H1 (cell line): ENCODE measurements around the gene ADTRP. TPM values are rescaled to one million over a fixed set of nuclear protein-coding genes. Genes with fewer than 3 reads are reported as not detected.

Experiments used
- BACH1 ChIP-seq: IDR thresholded peaks from 2 replicates; pipeline ENCODE4 v1.6.1; 2012; ENCODE audit warnings: low read length, improper control_type of control experiment
- CBX5 ChIP-seq: fragments of 300-800, 300-1000 bp; sonication (generic); IDR thresholded peaks from 2 replicates; pipeline ENCODE4 v1.7.1; 2016; ENCODE audit warnings: antibody characterized with exemption, low read length, low read depth
- CHD2 ChIP-seq: IDR thresholded peaks from 2 replicates; pipeline ENCODE4 v1.6.1; 2012; ENCODE audit warnings: low read length, improper control_type of control experiment
- FOSL1 ChIP-seq: IDR thresholded peaks from 2 replicates; pipeline ENCODE4 v1.6.1; 2011; ENCODE audit warnings: mild to moderate bottlenecking, low read depth, low read length, moderate library complexity; ENCODE audit not compliant: insufficient read depth
- HDAC6 ChIP-seq: IDR thresholded peaks from one replicate; pipeline ENCODE4 v1.7.1; 2012; ENCODE audit warnings: low read depth, mild to moderate bottlenecking, inconsistent platforms, low read length, moderate library complexity
- JUN ChIP-seq: IDR thresholded peaks from 2 replicates; pipeline ENCODE4 v1.6.1; 2011; ENCODE audit warnings: low read depth, mild to moderate bottlenecking, improper control_type of control experiment, low read length
- RFX5 ChIP-seq: IDR thresholded peaks from 2 replicates; pipeline ENCODE4 v1.6.1; 2011; ENCODE audit warnings: low read depth, low read length, improper control_type of control experiment, borderline replicate concordance
- SIRT6 ChIP-seq: IDR thresholded peaks from one replicate; pipeline ENCODE4 v1.7.1; 2012; ENCODE audit warnings: low read length, inconsistent platforms
- TAF7 ChIP-seq: optimal IDR thresholded peaks from 2 replicates; pipeline ENCODE3; 2011; ENCODE audit warnings: low read depth, mild to moderate bottlenecking, inconsistent platforms, low read length, moderate library complexity, borderline replicate concordance
- polyA plus RNA-seq, 7 experiments: library from polyadenylated mRNA; depleted of rRNA in 3 of 7; stranded (reverse) in 5 of 7; unstranded in 2 of 7; fragments of >200 nt in 5 of 7; fragments of 200-250 nt in 2 of 7; gene quantifications; 1 replicate in 5 of 7; 2 replicates in 1 of 7; 4 replicates in 1 of 7; pipeline versions ENCODE4 v1.2.1 to v1.2.3, GENCODE V29; 2011 to 2013; ENCODE audit warnings: missing spikeins in 2 of 7, mixed read lengths in 2 of 7
- total RNA-seq: library from RNA; stranded (reverse); fragmentation: NEBNext Ultra II Directional; extraction: Animal tissue kit (Norgen Biotek cat#: 25700); gene quantifications from 2 replicates; pipeline ENCODE4 v1.2.1, GENCODE V29; 2021
- TF ChIP-seq, protein P1 (sequence below): IDR thresholded peaks from 2 replicates; pipeline ENCODE4 v1.6.1; 2012; ENCODE audit warnings: inconsistent platforms

The ADTRP gene
- total and polyA plus RNA-seq, 2 of the 8 experiments (the other 6 are each of a cell fraction or from before 2014, with no cell fraction given): 0.08 to 0.45 TPM

DNA sequence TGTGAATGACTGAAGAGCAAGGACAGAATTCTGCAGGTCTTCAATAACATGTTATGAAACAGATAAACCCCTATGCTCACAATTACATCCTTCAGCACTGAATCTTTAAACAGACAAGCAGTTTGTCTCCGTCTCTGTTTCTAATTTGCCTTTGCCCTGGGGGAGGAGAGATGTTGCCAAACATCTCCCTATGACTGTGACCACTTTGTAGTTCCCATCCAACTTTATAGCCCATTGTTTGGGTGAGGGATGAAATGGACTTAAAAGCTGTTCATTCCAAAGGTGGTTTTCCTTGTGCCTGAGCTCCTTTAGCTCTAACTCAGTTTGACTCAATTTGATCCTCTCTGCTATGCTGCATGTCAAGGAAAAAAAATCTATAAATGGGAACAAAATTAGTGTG lies 19.5 kb upstream of the ADTRP start (continued):
- TF ChIP-seq TAF7 (no peak), HDAC6 (no peak), CHD2 (no peak), CBX5 (no peak), BACH1 (no peak), FOSL1 (no peak), RFX5 (no peak), SIRT6 (no peak), JUN (no peak)
- TF ChIP-seq, protein P1, sequence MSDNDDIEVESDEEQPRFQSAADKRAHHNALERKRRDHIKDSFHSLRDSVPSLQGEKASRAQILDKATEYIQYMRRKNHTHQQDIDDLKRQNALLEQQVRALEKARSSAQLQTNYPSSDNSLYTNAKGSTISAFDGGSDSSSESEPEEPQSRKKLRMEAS: no peak
